Hepatic stellate cell (primary cell): ENCODE results near the gene BCOR.

Experiments
- DNase-seq: peaks from one replicate; pipeline ENCODE4 v3.0.0; 2011; ENCODE audit warnings: low spot score

BCOR gene

DNA sequence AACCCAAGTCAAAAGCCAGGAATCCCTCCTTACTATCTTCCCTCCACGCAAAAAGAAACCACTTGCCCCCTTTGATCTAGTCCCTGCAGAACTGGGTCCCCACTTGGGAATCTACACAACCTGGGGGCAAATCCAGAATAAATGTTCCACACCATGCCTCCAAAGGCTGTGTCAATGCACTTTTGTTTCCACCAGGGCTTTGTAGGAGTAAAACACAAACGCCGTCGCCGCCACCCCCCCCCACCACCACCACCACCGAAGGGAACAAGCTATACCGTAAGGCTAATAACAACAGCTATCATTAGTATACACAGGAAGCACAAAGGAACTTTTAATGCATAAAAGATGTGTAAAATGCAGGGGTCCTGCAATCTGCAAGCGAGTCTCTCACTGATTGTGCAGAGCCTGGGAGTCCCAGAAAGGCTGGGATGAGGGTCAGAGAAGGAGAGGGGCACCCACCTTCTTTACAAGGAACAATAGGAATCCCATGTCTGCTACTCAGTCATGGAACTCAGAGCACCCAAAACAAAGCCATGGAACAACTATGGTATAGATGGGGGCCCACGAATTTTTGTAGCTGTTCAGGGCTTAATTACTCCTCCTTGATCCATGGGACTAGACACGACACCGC lies 13.2 kb downstream of the BCOR start:
- DNase-seq = no peak

DNA sequence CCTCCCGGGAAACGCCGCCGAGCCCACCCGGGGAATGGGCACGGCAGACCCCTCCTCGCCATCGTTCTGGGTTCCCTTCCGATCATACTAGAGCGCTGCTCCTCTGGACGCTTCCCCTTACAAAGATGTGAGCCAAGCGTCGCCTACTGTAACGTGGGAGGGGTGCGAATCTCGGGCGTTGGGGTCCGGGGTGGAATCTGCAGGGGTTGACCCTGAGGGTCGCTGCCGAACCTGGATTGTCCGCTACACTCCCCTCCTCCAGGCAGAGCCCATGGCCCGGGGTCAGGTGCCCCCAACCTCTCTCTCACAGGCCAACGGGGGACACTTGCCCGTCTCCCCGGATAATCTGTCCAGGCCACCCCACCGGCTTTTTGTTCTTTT lies 13.8 kb downstream of the BCOR start:
- no peak for DNase-seq

DNA sequence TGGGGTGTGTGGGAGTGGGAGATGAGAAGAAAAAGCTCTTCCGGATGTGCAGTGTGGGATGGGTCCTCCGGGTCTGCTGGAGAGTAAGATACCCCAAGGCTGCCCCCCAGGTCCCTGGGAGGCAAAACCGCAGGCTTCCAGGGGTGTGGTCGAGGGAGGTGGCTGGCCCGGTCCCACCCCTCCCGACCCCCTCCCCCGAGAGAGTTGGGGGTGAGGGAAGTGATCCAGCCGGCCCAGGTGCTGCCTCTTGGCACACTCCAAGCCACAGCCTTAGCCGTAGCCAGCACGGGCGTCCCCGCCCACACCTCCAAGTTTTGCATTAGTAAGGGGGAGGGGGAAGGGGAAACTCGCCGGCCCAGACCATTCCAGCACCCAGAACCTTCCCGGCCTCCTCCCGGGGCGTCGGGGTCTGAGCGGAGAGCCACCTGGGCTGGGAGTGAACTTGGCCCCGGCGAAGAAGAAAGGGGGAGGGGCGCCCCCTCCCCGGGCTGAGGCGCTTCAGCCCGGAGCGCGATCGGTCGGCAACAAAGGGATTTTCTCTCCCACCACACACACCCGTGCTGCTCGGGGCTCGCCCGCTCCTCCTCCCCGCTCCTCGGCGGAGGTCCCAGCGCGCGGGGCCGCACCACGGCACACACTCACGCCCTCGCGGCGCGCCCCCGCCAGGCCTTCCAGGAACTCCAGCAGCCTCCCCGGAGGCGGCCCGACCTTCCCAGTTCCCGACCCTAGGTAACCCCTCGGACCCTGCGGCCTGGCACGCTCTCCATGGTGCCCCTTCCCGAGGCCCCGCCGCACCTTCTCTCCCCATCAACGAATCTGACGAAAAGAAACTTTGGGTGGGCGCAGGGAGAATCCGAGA lies 14.4 kb downstream of the BCOR start:
- no peak for DNase-seq

DNA sequence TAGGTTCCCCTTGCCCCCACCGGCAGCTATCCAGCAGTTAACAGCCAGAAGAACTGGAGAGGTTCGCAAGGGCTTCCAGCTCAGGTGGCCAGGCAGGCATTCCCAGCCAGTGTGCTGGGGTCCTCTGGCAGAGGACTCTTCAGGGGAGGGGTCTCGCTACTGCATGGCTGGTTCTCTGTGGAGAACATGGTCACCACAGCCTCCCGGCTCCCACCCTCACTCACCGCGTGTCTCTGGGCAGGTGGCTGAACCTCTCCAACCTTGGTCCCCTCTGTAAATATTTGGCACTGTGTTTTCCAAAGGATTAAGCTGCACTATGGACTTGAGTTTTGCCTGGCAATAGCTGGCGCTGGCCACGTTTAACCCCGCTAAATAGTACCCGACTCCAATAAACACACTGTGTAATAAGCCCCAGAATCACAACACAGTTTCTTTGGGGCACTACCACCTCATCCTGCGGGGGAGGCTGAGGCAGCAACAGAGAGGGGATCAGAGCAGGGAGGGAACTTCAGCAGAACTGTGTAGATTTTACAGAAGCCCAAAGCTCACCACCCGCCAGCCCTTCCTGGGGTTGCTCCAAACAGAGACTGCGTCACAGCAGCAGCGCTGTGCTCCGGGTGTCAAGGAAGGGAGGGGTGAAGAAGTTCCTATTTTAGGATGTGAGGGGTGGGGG lies 15.2 kb downstream of the BCOR start:
- no peak for DNase-seq

DNA sequence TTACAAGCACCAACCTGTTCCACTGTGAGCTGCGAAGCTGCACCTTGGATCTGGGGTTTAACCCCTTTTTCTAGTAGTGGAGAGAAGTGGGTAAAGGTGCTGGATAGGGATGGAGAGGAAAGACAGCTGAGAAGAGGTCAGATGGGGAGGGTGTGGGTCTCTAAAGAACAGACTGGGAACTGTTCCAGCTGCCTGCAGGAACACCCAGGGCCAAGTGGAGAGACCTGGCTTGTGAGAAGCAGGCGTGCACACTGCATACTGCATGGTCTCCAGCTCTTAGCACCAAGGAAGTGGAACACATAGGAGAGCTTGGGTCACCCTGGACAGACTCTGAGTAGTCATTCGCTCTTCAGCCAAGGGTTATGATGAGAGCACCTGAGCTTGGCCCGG lies 16.1 kb downstream of the BCOR start:
- no peak for DNase-seq

DNA sequence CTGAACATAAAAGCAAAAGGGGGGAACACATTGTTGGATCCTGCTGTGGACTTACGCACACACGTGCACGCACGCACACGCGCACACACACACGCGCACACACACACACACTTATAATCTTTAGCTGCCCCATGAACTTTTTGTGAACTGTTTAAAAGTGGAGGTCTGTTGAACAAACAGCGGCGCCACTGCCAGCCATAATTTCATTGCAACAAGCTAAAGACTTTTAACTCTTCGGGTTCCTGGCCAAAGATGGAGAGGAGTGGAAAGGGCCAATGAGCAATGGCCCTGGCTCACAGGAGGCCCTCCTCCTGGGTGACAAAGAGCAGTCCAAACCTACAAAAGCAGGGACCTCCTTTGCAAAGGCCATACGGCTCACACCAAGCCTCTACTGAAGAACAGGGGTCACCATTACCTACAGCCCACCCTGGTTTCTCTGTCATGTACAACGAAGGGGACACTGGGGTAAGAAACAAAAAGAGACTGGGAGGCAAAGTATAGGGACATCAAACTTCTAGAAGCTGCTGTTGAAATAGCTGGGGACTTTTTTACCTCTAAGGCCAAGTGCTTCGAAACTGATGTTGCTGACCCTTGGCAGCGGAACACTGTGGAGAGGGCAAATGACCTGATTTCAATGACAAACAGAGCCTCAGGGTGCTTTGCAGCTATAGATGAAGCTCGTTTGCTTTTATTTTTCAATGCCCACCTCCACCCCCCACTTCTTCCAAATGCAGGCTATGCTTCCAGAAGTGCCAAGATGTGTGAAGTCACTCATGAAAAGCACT lies 16.7 kb downstream of the BCOR start:
- no peak for DNase-seq

DNA sequence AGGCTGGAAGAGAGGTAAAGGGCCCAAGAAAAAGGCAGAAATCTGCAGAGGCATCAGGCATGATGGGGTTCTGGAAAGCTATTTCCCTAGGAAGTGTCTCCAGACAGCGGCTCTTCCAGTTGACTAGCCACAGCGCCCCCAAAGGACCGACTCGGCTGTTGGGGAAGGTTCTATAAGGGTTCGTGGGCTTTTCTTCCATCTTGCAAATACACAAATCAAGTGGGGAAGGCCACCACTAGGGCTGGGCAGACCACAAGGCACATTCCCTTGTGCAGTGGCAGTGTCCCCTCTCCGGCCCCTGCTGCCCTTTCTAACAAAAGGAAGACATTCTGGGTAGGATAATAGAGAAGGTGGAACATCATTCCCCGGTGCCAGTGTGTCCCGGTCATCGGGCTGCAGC lies 18.2 kb downstream of the BCOR start:
- no peak for DNase-seq

DNA sequence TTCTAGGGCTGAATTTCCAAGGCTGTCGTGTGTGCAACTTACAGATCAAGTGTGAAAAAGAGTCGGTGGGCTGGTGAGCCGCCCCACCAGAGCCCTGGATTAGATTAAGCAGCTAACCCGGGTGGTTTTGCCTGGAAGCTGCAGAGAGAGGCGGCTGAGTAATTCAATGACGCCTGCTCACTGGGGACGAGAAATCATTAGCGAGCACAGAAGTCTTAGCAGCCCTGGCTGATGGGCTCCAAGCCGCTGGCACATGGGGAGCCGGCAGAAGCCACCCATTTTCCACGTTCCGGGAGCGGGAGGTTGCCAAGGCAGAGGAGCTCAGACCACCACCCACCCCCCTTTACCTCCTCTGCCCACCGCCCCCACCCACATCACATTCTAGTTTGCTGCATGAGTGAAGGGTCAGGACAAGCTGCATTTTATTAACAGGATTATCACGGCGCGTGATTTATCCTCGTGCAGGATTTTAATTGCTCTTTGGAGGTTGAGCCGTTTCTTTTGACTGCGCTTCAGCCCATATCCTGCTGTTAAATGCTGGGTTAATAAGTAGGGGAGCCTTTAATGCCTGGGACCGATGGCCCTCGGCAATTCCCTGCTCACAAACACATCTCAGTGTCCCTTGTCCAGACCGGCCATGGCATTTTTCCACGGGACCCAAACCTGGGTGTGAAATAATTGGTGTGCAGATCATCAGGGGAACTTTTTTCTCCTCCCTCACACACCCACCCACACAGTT lies 19.1 kb downstream of the BCOR start:
- no peak for DNase-seq

DNA sequence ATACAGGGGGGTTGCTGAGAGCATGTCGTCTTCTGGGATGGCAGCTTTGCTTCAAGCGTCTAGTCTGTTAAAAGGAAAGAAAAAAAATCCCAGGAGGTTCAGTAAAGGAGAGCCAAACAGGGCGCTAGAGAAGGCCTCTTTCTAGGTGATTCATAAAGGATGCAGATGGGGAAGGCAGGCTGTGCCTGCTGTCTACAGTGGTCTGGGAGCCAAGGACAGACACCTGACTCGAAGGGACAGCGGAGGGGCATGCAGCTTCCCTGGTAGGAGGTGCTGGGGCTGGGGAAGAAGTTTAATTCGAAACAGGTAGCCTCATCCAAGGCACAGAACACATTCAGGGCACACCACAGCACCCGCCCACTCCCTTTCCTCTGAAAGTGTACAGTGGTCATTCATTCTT lies 19.9 kb downstream of the BCOR start:
- DNase-seq = no peak

DNA sequence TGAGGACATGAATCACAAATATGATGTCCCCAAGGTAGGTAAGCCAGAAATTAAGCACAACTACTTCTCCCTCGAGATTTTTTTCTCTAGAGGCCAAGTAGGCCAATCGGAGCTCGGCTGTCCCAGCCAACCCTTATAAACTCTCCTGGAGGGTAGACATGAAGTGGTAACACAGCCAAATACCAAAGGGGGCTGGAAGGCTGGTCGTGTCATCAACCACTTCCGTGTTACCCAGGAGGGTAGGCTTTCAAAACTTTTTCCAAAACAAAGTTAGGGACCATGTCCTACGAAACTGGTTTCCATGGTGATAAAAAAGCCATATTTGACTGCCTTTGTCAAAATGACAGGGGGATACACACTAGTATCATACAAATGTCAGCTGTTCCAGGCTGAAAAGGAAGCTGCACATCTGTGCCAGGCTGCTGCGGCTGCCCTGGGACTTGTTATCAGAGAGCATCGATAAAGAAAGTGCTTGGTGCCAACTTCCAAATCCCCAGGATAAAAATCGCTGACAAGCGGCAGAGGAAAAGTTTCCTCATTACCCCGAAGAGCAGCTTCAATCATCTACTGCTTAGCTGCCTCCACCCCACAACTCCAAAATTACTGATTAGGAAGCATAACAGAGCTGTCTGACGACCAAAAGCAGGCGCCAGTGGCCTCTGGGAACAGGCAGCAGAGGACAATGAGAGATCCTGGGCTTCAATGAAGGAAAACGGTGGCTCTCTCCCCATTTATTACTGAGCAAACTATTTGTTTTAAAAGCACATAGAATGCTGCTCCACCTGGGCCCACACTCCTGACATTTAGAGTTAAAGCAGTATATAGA lies 20.8 kb downstream of the BCOR start:
- no peak for DNase-seq

DNA sequence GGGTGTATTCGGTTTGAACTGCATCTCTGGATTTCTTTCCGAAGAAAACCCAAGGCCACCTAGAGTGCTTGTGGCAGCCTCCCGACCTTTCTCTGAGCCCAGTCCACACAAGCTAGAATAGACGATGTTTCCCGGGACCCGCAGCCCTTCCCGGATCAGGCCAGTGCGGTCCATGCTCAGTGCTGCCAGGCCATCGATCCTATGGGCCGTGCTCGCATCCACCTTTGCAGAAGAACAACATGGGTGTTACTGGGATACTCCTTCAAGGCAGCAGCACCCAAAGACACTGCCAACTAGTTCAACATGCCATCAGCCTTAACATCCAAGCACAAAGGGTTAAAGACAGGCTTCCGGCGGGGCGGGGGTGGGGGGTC lies 22.8 kb downstream of the BCOR start:
- DNase-seq = no peak

DNA sequence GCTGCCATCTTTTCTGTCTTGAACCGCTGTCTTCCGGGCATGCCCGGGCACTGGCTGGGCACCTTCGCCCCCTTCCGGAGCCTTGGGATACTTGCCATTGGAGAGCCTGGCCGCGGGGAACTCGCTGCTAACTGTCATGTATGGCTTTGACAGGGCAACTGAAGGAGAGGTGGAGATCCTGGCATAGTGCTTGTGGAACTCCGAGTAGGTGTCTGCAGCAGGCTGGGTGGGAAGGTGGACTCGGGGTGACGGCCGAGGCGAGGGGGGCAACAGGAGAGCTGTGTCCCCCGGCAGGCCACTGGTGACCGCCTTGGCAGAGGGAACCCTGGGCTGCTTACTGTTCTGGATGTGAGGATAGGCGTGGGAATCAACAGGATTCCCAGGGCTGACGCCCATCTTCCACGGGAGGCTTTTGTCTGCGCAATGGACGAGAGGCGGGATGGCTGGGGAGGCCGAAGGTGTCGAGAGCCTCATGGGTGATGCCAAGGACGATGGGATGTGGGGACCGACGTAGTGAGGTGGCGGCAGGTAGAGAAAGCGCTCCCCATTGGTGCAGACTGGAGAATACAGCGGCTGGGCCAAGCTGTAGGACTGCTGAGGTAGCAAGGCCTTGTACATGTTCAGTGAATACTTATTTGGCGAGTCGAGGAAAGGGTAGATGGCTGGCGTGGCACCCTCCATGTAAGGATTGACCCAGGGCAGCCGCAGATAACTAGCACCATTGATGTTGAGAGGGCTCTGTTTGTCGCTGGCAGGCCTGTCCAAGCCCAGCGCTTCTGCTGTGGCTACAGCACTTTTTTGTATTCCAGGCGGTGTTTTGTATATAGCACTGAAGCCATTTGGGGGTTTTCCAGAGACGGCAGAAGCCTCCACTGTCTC lies 23.4 kb downstream of the BCOR start:
- no peak for DNase-seq

DNA sequence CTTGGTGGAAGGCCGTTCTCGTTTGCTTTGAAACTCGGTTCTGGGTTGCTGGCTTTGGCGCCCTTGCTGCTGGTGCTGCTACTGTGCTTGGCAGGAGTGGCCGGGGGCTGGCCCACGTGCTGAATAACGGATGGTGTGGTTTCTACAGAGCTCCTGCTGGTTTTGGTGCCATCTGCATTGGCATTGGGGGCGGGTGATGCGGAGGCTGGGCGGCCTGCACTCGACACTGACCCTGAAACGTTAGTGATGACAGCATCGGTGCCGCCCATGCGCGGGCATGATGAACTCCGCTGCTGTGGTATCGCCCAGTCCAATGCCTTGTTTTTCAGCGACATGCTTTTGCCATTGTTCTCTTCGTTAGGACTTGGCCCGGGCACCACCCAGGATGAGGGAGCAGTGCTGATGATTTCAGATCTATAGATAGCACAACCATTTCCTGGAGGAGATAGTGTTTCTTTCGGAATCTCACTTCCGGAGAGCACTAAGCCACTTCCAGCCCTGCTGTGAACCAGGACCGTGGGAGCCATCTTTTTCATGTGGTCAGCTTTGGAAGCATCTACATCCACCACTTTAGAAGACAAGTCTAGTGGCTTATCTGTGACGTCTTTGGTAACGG lies 24.2 kb downstream of the BCOR start:
- no peak for DNase-seq

DNA sequence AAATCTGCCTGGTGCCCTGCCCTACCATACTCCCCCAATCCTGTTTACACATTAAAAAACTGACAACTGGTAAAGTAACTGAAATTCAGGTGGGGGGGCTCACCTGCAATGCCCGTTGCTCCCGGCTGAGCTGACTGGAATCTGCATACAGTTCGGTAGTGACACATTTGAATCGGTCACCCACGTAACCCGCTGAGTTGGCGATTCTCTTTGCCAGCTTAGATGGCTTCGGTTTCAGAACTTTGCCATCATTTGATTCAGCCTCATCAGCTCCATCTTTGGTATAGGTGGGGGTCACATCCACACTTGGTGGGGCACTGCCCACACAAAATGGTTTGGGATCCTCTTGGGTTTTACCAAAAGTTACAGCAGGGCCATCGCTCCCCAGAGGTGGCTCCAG lies 25.5 kb downstream of the BCOR start:
- no peak for DNase-seq

DNA sequence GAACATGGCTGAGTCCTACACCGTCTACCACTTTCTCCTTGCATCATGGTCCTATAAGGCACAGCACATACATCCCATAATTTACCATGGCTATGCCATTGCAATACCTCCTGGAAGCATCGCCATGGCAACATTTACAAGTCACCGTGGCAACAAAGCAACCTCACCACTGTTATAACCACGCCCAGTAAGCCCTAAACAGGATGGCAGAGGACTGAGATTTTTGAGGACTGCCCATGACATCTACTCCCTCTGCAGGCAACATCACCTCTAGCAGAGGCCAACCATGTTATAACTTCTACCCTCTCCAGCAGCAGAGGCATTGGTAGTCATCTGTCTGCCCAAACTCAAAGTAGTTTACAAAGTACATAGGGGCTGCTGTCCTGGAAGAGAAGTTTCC lies 29.7 kb downstream of the BCOR start:
- no peak for DNase-seq

DNA sequence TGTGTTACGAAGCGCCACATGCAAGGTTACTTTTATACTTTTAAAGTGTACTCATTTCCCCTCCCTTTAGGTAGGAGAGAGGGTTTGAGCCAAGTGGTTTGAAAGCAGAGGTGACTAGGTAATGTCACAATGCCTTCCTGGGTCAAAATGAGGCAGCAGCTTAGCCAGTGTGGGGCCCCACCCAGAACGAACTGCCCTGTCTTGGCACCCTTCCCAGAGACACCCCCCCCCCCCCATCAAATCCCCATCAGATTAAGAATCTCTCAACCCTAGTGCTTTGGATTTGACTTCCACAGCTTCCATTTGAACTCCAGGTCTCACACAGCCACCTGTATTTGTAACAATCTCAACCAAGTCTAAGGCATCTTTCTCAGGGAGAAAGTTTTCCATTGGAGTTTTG lies 31.1 kb downstream of the BCOR start:
- DNase-seq = no peak

DNA sequence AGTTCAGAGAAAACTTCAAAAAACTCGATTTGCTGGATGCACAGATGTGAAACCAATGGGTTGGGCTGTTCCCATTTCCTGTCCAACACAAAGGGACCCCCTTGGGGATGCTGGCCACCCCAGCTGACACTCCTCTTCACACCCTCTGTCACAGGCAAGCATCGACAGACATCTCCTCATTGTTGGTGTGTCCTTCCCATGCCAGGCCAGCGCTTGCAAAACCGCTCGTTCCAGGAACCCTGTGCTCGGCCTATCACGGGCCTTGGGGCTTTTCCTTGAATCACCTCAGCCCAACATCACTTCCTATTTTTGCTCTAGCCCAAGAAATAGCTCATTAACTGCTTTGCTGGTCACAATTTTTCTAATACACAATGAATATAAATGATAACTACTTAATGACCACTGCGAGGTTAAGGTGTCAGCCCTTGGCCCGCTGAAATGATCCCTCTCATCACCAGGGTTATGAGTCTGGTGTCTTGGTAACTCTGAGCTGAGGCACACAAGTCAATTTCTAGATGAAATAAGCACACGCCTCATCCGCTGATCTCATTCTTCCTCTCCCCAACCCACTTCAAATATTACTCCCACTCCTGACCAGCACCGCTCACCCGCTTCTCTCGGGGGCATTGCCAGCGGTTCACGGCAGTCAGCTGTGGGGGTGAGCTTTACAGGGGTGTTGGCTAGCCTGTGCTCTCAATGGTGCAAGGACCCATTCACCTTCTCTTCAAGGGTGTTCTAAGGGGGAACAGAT lies 32.3 kb downstream of the BCOR start:
- no peak for DNase-seq

DNA sequence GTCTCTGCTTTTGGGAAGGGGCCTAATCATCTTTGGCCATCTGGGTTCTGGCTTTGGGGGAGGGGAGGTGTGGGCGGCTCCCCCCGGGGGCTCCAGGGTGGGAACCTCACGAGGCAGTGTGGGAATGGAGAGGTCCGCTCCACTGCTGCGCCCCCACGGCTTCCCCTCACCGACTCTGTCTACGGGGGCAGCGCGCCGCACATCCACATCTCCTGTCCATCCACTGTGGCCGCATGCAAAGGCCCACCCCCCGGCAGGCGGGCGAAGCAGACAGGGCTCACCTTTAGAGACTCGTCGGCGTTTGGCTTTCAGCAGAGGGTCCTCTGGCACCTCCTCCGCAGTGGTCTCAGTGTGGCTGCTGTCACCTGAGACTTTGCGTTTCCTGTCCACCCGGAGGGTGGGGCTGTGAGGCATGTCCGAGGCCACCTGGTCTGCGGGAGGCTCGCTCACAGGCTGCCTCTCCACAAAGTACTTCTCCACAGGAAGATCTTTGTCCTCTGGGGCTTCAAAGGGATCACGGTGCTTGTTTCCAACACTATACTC lies 33.6 kb downstream of the BCOR start:
- DNase-seq = no peak

DNA sequence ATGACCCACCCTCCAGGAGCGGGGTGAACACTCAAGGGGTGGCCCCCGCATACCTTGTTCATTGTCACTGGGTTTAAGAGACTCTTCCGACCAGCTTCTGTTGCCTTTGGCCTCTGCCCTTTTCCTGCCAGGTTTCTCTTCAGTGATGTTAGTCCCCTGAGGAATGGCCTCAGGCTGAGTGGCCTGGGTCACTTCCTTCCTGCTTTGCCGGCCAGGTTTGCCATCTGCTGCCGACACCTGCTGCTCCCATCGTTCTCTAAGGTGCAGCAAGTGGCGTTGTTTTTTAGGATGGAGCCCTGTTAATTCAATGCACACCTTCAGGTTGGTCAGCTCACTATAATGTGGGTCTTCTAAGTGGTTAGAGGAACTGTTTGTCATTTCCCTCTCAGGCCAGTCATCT lies 34.2 kb downstream of the BCOR start:
- no peak for DNase-seq
